Hepatocyte (in vitro differentiated cells): ENCODE results near the gene CHSY1.

Source experiments
- EZH2 ChIP-seq: fragments of 200-600 bp; sonication (generic); IDR thresholded peaks from 2 replicates; pipeline ENCODE4 v1.6.1; 2016; ENCODE audit warnings: antibody characterized with exemption, mild to moderate bottlenecking, borderline replicate concordance
- TF ChIP-seq, protein P1 (sequence below): fragments of 200-600 bp; sonication (generic); IDR thresholded peaks from 2 replicates; pipeline ENCODE4 v1.5.1; 2016; ENCODE audit warnings: antibody characterized with exemption, mild to moderate bottlenecking; ENCODE audit not compliant: poor library complexity

DNA sequence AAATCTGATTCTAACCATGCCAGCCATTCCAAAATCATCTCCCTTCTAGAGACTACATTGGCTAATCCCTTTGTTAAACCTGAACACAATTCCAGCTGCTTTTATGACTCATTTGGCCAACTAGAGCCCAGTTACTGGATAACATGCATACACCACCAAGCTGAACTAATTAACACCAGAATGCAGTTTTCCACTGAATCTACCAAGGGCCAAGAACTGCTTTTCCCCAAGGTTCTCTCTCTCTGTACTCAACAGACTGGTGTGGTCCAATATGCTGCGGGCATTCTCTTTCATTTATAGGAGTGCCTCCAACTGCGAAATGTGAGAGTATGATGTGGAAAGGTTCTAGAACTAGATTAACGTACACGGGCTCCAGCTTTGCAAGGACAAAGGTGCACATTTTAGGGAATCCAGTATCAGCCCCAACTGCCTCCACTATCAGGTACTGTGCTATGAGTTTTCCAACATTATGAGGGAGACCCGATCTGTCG lies 1.5 kb downstream of the CHSY1 start:
- TF ChIP-seq, protein P1, sequence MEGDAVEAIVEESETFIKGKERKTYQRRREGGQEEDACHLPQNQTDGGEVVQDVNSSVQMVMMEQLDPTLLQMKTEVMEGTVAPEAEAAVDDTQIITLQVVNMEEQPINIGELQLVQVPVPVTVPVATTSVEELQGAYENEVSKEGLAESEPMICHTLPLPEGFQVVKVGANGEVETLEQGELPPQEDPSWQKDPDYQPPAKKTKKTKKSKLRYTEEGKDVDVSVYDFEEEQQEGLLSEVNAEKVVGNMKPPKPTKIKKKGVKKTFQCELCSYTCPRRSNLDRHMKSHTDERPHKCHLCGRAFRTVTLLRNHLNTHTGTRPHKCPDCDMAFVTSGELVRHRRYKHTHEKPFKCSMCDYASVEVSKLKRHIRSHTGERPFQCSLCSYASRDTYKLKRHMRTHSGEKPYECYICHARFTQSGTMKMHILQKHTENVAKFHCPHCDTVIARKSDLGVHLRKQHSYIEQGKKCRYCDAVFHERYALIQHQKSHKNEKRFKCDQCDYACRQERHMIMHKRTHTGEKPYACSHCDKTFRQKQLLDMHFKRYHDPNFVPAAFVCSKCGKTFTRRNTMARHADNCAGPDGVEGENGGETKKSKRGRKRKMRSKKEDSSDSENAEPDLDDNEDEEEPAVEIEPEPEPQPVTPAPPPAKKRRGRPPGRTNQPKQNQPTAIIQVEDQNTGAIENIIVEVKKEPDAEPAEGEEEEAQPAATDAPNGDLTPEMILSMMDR: no peak
- no peak for TF ChIP-seq EZH2
